OCI-LY1 (cell line): ENCODE measurements around the gene FMN1.

Experiments
- H2AFZ ChIP-seq: fragments of 200-600 bp; sonication (generic), shearing (Covaris generic); 2 replicates; pipeline ENCODE4 v1.6.0; 2014; ENCODE audit warnings: antibody characterized with exemption, mild to moderate bottlenecking, low read length
- H3F3A ChIP-seq: fragments of 200-600 bp; sonication (generic), shearing (Covaris generic); 2 replicates; pipeline ENCODE4 v1.6.0; 2014; ENCODE audit warnings: mild to moderate bottlenecking, antibody characterized with exemption, low read length, moderate library complexity; ENCODE audit not compliant: insufficient read depth
- H3K27ac ChIP-seq: fragments of 200-600 bp; sonication (generic); 2 replicates; pipeline ENCODE4 v1.5.1; 2014; ENCODE audit warnings: low read length, mixed run types, mild to moderate bottlenecking, low read depth; ENCODE audit not compliant: poor library complexity, severe bottlenecking
- H3K27me3 ChIP-seq: fragments of 200-600 bp; sonication (generic); 2 replicates; pipeline ENCODE4 v1.6.0; 2014; ENCODE audit warnings: antibody characterized with exemption, mild to moderate bottlenecking, low read length, moderate library complexity; ENCODE audit not compliant: insufficient read depth
- H3K36me3 ChIP-seq: fragments of 200-600 bp; sonication (generic); 2 replicates; pipeline ENCODE4 v1.6.1; 2014; ENCODE audit warnings: mild to moderate bottlenecking, antibody characterized with exemption, low read length, moderate library complexity, mixed read lengths; ENCODE audit not compliant: insufficient read depth
- H3K4me1 ChIP-seq: fragments of 200-600 bp; sonication (generic); 2 replicates; pipeline ENCODE4 v1.5.1; 2014; ENCODE audit warnings: mild to moderate bottlenecking, low read length, moderate library complexity; ENCODE audit not compliant: insufficient read depth, severe bottlenecking
- H3K4me2 ChIP-seq: fragments of 200-600 bp; sonication (generic), shearing (Covaris generic); 2 replicates; pipeline ENCODE4 v1.6.1; 2014; ENCODE audit warnings: low read length
- H3K4me3 ChIP-seq: fragments of 200-600 bp; sonication (generic); 2 replicates; pipeline ENCODE4 v1.5.1; 2014; ENCODE audit warnings: low read length, low read depth, mild to moderate bottlenecking, mixed read lengths; ENCODE audit not compliant: poor library complexity, severe bottlenecking
- H3K79me2 ChIP-seq: fragments of 200-600 bp; shearing (Covaris generic); 2 replicates; pipeline ENCODE4 v1.6.1; 2016; ENCODE audit warnings: mixed run types, low read length, mixed read lengths; ENCODE audit not compliant: insufficient read depth
- H3K9ac ChIP-seq: fragments of 200-600 bp; sonication (generic), shearing (Covaris generic); 2 replicates; pipeline ENCODE4 v1.6.1; 2014; ENCODE audit warnings: mild to moderate bottlenecking, low read length, mixed read lengths
- H3K9me2 ChIP-seq: fragments of 200-600 bp; sonication (generic), shearing (Covaris generic); 2 replicates; pipeline ENCODE4 v1.6.1; 2014; ENCODE audit warnings: low read depth, mild to moderate bottlenecking, low read length, mixed read lengths
- H3K9me3 ChIP-seq: fragments of 200-600 bp; shearing (Covaris generic); 2 replicates; pipeline ENCODE4 v1.6.1; 2014; ENCODE audit warnings: low read length, mixed read lengths
- H4K20me1 ChIP-seq: fragments of 200-600 bp; sonication (generic), shearing (Covaris generic); 2 replicates; pipeline ENCODE4 v1.6.0; 2016; ENCODE audit warnings: mild to moderate bottlenecking, low read length; ENCODE audit not compliant: insufficient read depth
- CTCF ChIP-seq: fragments of 200-600 bp; sonication (generic), shearing (Covaris generic); IDR thresholded peaks from 2 replicates; pipeline ENCODE4 v1.5.1; 2017; ENCODE audit warnings: mild to moderate bottlenecking, antibody characterized with exemption, low read length, moderate library complexity, mixed read lengths
- EZH2 ChIP-seq: fragments of 200-600 bp; sonication (generic), shearing (Covaris generic); IDR thresholded peaks from 2 replicates; pipeline ENCODE4 v1.8.0; 2017; ENCODE audit warnings: borderline replicate concordance, mixed run types, mild to moderate bottlenecking, antibody characterized with exemption, low read length, moderate library complexity, mixed read lengths

FMN1 gene

GRCh38 chr15:32778391-32779176, 415.9 kb downstream of the FMN1 start:
- Histone ChIP-seq H3K36me3 (no peaks in the 10 kb centered on the region), H3K9me2 (no peaks in the 10 kb centered on the region), H3K27me3 (no peaks in the 10 kb centered on the region), H3K9me3 (peaks cover 3% of the 10 kb centered on the region; the same call in 1 of the 2 replicates), H3F3A (no peaks in the 10 kb centered on the region), H3K4me1 (no peaks in the 10 kb centered on the region), H3K4me2 (no peak overlapping the region), H3K79me2 (no peaks in the 10 kb centered on the region), H3K27ac (no peak overlapping the region), H4K20me1 (no peaks in the 10 kb centered on the region), H2AFZ (no peak overlapping the region), H3K4me3 (no peak overlapping the region), H3K9ac (no peak overlapping the region)
- TF ChIP-seq CTCF (no peak), EZH2 (no peak)

- Histone ChIP-seq H3K4me3 (no peak overlapping the region), H3K36me3 (no peaks in the 10 kb centered on the region), H3K9me3 (peaks cover 3% of the 10 kb centered on the region; the same call in 1 of the 2 replicates), H3K4me2 (no peak overlapping the region), H3K27ac (no peak overlapping the region), H3K9ac (no peak overlapping the region), H3K27me3 (peaks cover 3% of the 10 kb centered on the region; the same call in 1 of the 2 replicates), H3K9me2 (no peaks in the 10 kb centered on the region), H3K4me1 (no peaks in the 10 kb centered on the region), H2AFZ (no peak overlapping the region), H3F3A (no peaks in the 10 kb centered on the region), H4K20me1 (no peaks in the 10 kb centered on the region), H3K79me2 (no peaks in the 10 kb centered on the region)
- TF ChIP-seq CTCF (no peak), EZH2 (no peak)
These were observed 419.4 kb downstream of the FMN1 start for GRCh38 chr15:32775103-32775502.

- Histone ChIP-seq H3K4me1 (no peaks in the 10 kb centered on the region), H3K4me2 (no peak overlapping the region), H3K9me3 (0 out of 2 replicates have a peak, but pooled peaks cover 3% of the 10 kb centered on the region), H3K27ac (no peak overlapping the region), H3K9me2 (no peaks in the 10 kb centered on the region), H2AFZ (no peak overlapping the region), H3K27me3 (peaks cover 3% of the 10 kb centered on the region; the same call in 1 of the 2 replicates), H3K9ac (no peak overlapping the region), H3F3A (no peaks in the 10 kb centered on the region), H3K36me3 (no peaks in the 10 kb centered on the region), H4K20me1 (no peaks in the 10 kb centered on the region), H3K79me2 (no peaks in the 10 kb centered on the region), H3K4me3 (no peak overlapping the region)
- TF ChIP-seq EZH2 (no peak), CTCF (no peak)
These were observed 420.5 kb downstream of the FMN1 start for GRCh38 chr15:32774022-32774421.
